HCT116 (cell line): ENCODE results near the gene VTI1A. TPM values are rescaled to one million over a fixed set of nuclear protein-coding genes. Genes with fewer than 3 reads are reported as not detected.

Experiments
- ATAC-seq: fragments of 200-7000 bp; cut with Tn5 transposase; 2 replicates; pipeline ENCODE4 v1.9.1; 2020; ENCODE audit warnings: mild to moderate bottlenecking, moderate library complexity
- BruUV-seq: library from RNA; stranded (reverse); fragments of 400-500 nt; replicated peaks from 2 replicates; lab custom pipeline; 2021; lab: Mats Ljungman, UMichigan
- CTCF ChIA-PET: fragments of 300-600 bp; sonication (Branson Sonifier 250); formaldehyde crosslinking; loops from one replicate; lab custom pipeline; 2021; ENCODE audit warnings: antibody characterized with exemption; lab: Charles Lee
- POLR2A ChIA-PET: fragments of 300-600, 350-600 bp; sonication (Branson Sonifier 250); formaldehyde crosslinking; loops from one replicate; lab custom pipeline; 2021; ENCODE audit warnings: antibody characterized with exemption; lab: Charles Lee
- RAD21 ChIA-PET, 2 experiments: fragments of 300-600 bp; sonication (Branson Sonifier 250); formaldehyde crosslinking; loops; one replicate each; lab custom pipeline; 2023; ENCODE audit warnings: low total read pairs in 2 of 2; ENCODE audit not compliant: uncharacterized antibody in 2 of 2, unreplicated experiment in 2 of 2, low non-redundant PET in 1 of 2; lab: Charles Lee
- DNase-seq: peaks from one replicate; pipeline ENCODE4 v3.0.0-alpha.2; 2010; ENCODE audit warnings: low read depth, low spot score
- H2AFZ ChIP-seq: fragments of 200-600 bp; shearing (Covaris generic), sonication (generic); 2 replicates; pipeline ENCODE4 v1.6.1; 2017; ENCODE audit warnings: low read depth, mixed run types, mixed read lengths, antibody characterized with exemption, low read length; ENCODE audit not compliant: poor library complexity, severe bottlenecking
- H3K27ac ChIP-seq: 2 replicates; pipeline ENCODE4 v1.5.1; 2012; ENCODE audit warnings: low read depth, low read length
- H3K27me3 ChIP-seq: fragments of 200-600 bp; sonication (generic); 2 replicates; pipeline ENCODE4 v1.6.1; 2016; ENCODE audit warnings: mixed run types, low read length, mixed read lengths; ENCODE audit not compliant: insufficient read depth
- H3K36me3 ChIP-seq, 2 experiments: fragments of 200-500 bp in 1 of 2; fragments of 200-600 bp in 1 of 2; sonication (Bioruptor generic) in 1 of 2; sonication (generic) in 1 of 2; 2 replicates each; pipeline versions ENCODE4 v1.5.1 to v1.6.1; 2014 to 2016; ENCODE audit warnings: low read length in 2 of 2, inconsistent platforms in 1 of 2, mixed read lengths in 1 of 2, mixed run types in 1 of 2; ENCODE audit not compliant: insufficient read depth in 2 of 2, control insufficient read depth in 1 of 2
- H3K4me1 ChIP-seq, 2 experiments: fragments of 200-600 bp in 1 of 2; sonication (generic) in 1 of 2; 2 replicates each; pipeline versions ENCODE4 v1.5.1 to v1.6.1; 2012 to 2017; ENCODE audit warnings: low read length in 2 of 2, inconsistent platforms in 1 of 2, mild to moderate bottlenecking in 1 of 2, mixed read lengths in 1 of 2, mixed run types in 1 of 2, moderate library complexity in 1 of 2; ENCODE audit not compliant: insufficient read depth in 2 of 2, control insufficient read depth in 1 of 2
- H3K4me2 ChIP-seq: fragments of 200-600 bp; sonication (generic); 2 replicates; pipeline ENCODE4 v1.6.1; 2017; ENCODE audit warnings: mixed run types, low read length, mixed read lengths
- H3K4me3 ChIP-seq, 2 experiments: fragments of 200-600 bp in 1 of 2; sonication (generic) in 1 of 2; replicated peaks in 1 of 2; 2 replicates each; pipeline ENCODE4 v1.5.1; 2011 to 2016; ENCODE audit warnings: low read length in 2 of 2, control low read depth in 1 of 2, low read depth in 1 of 2, mild to moderate bottlenecking in 1 of 2, mixed read lengths in 1 of 2, mixed run types in 1 of 2
- H3K79me2 ChIP-seq: fragments of 200-600 bp; sonication (generic); 2 replicates; pipeline ENCODE4 v1.6.1; 2017; ENCODE audit warnings: mild to moderate bottlenecking, mixed run types, low read length, moderate library complexity, mixed read lengths; ENCODE audit not compliant: insufficient read depth
- H3K9ac ChIP-seq: fragments of 200-600 bp; sonication (generic); 2 replicates; pipeline ENCODE4 v1.6.1; 2016; ENCODE audit warnings: low read length, mixed read lengths
- H3K9me2 ChIP-seq: fragments of 200-600 bp; sonication (generic), shearing (Covaris generic); 2 replicates; pipeline ENCODE4 v1.6.1; 2017; ENCODE audit warnings: mixed run types, mild to moderate bottlenecking, moderate library complexity; ENCODE audit not compliant: insufficient read depth
- H3K9me3 ChIP-seq, 2 experiments: fragments of 200-500 bp in 1 of 2; fragments of 200-600 bp in 1 of 2; sonication (Bioruptor generic) in 1 of 2; sonication (generic) in 1 of 2; 2 replicates each; pipeline ENCODE4 v1.6.1; 2014 to 2017; ENCODE audit warnings: low read length in 2 of 2, mixed read lengths in 2 of 2, inconsistent platforms in 1 of 2, low read depth in 1 of 2, mild to moderate bottlenecking in 1 of 2, mixed run types in 1 of 2, moderate library complexity in 1 of 2; ENCODE audit not compliant: control insufficient read depth in 1 of 2, insufficient read depth in 1 of 2
- H4K20me1 ChIP-seq: fragments of 200-600 bp; sonication (generic), shearing (Covaris generic); 2 replicates; pipeline ENCODE4 v1.6.1; 2017; ENCODE audit warnings: mixed run types, mild to moderate bottlenecking, moderate library complexity; ENCODE audit not compliant: insufficient read depth
- CBX3 ChIP-seq: IDR thresholded peaks from 2 replicates; pipeline ENCODE4 v1.6.1; 2012; ENCODE audit warnings: low read depth
- ELF1 ChIP-seq: IDR thresholded peaks from 2 replicates; pipeline ENCODE4 v1.6.1; 2012; ENCODE audit warnings: low read depth, borderline replicate concordance
- FOSL1 ChIP-seq: IDR thresholded peaks from 2 replicates; pipeline ENCODE4 v1.6.1; 2012; ENCODE audit warnings: low read depth
- JUND ChIP-seq: IDR thresholded peaks from 2 replicates; pipeline ENCODE4 v1.6.1; 2012
- SP1 ChIP-seq: IDR thresholded peaks from 2 replicates; pipeline ENCODE4 v1.6.1; 2012; ENCODE audit warnings: low read depth
- YY1 ChIP-seq: IDR thresholded peaks from 2 replicates; pipeline ENCODE4 v1.6.1; 2011; ENCODE audit warnings: low read length, low read depth, moderate library complexity, mild to moderate bottlenecking; ENCODE audit not compliant: insufficient replicate concordance; ENCODE audit errors: extremely low read depth
- ZNF274 ChIP-seq: fragments of 200-500 bp; sonication (Bioruptor generic); IDR thresholded peaks from 2 replicates; pipeline ENCODE4 v1.6.1; 2014; ENCODE audit warnings: mild to moderate bottlenecking, low read depth, low read length, inconsistent platforms
- intact Hi-C: fragments of 100-400 bp; cut with micrococcal nuclease; formaldehyde crosslinking; loops from 2 replicates; pipeline ENCODE4 v1.10.0; 2022
- total RNA-seq: library from RNA; stranded (reverse); gene quantifications from one replicate; pipeline ENCODE4 v1.2.1, GENCODE V29; 2021; ENCODE audit not compliant: unreplicated experiment
- TF ChIP-seq, protein P1 (sequence below): IDR thresholded peaks from 2 replicates; pipeline ENCODE4 v1.6.1; 2012; ENCODE audit warnings: low read depth

The VTI1A gene
- total RNA-seq, 1 experiment from 2014 or later = 80.7 TPM

- TF ChIP-seq, protein P1, sequence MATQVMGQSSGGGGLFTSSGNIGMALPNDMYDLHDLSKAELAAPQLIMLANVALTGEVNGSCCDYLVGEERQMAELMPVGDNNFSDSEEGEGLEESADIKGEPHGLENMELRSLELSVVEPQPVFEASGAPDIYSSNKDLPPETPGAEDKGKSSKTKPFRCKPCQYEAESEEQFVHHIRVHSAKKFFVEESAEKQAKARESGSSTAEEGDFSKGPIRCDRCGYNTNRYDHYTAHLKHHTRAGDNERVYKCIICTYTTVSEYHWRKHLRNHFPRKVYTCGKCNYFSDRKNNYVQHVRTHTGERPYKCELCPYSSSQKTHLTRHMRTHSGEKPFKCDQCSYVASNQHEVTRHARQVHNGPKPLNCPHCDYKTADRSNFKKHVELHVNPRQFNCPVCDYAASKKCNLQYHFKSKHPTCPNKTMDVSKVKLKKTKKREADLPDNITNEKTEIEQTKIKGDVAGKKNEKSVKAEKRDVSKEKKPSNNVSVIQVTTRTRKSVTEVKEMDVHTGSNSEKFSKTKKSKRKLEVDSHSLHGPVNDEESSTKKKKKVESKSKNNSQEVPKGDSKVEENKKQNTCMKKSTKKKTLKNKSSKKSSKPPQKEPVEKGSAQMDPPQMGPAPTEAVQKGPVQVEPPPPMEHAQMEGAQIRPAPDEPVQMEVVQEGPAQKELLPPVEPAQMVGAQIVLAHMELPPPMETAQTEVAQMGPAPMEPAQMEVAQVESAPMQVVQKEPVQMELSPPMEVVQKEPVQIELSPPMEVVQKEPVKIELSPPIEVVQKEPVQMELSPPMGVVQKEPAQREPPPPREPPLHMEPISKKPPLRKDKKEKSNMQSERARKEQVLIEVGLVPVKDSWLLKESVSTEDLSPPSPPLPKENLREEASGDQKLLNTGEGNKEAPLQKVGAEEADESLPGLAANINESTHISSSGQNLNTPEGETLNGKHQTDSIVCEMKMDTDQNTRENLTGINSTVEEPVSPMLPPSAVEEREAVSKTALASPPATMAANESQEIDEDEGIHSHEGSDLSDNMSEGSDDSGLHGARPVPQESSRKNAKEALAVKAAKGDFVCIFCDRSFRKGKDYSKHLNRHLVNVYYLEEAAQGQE = no peak
- TF ChIP-seq SP1 (no peak), CBX3 (no peak), FOSL1 (no peak), ELF1 (no peak)
These were observed 55.5 kb downstream of the VTI1A start (continued) for GRCh38 chr10:112502536-112502935.

GRCh38 chr10:112503643-112504042 is 56.6 kb downstream of the VTI1A start:
- H3K36me3 ChIP-seq = 0 out of 4 replicates have a peak, but pooled peaks cover 0 to 8% of the 10 kb centered on the region in 2 experiments
- no peak overlapping the region for H3K4me2 ChIP-seq
- no peak overlapping the region for H2AFZ ChIP-seq
- no peaks in the 10 kb centered on the region for H3K27me3 ChIP-seq
- ATAC-seq (no peak), DNase-seq (no peak)
- intact Hi-C loops = no loop called here
- ChIA-PET CTCF (no interaction called here), POLR2A (interaction anchor here (1.0 kb wide), 1 partner anchor 14 kb away, joined by 4 read pairs; no protein-coding TSS in a partner anchor), RAD21 (no interaction called here)
- no peak overlapping the region; the same call in 1 of the 2 replicates for H3K27ac ChIP-seq
- H3K9me3 ChIP-seq = no peaks in the 10 kb centered on the region
- H3K4me3 ChIP-seq = no peak overlapping the region
- TF ChIP-seq ZNF274 = no peak
- no peak for TF ChIP-seq YY1
- no peak for TF ChIP-seq JUND
- no peaks in the 10 kb centered on the region for H4K20me1 ChIP-seq
- BruUV-seq = no TSS peak
- peaks cover 94% of the 10 kb centered on the region for H3K79me2 ChIP-seq
- H3K4me1 ChIP-seq = peaks cover 69 to 82% of the 10 kb centered on the region in 2 experiments
- no peak overlapping the region for H3K9ac ChIP-seq
- H3K9me2 ChIP-seq = no peaks in the 10 kb centered on the region
